ENCODE results near the gene HSPH1.
"Not testable (repeated sequence)": the region's sequence is repeated elsewhere in the genome, so short reads cannot be mapped to it uniquely, and the experiment has no call there.

The HSPH1 gene

DNA sequence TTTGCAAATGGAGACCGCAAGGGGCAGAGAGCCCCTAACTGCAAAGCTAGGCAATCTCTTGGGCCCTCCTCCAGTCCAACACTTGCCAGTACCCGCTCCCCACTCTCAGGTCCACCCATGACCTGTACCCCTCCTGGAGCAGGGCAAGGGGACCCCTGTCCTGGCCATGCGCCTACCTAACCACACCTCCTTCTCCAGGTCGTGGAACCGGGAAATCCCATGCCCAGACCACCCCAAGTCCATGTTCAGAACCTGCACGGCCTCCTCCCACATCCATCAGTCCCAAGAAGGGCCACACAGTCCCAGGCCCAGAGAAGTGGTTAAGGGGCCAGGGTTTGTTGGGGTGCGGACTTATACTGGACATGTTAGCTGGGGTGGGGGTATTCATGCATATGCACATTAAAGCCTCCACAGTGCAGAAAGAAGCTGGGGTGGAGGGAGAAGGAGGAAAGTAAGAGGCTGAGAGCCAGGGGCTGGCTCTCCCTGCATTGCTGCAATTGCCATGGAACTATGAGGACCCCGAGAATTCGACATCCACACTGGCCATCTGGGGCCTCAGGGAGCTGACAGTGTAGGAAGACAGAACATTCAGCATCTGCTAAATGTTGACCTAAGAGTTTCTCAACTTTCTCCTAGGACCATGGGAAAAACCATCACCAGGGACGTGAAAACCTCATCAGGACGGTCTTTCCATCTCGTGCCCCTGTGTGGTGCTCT is 39.0 kb downstream of the HSPH1 start:
- no peak for DNase-seq

DNA sequence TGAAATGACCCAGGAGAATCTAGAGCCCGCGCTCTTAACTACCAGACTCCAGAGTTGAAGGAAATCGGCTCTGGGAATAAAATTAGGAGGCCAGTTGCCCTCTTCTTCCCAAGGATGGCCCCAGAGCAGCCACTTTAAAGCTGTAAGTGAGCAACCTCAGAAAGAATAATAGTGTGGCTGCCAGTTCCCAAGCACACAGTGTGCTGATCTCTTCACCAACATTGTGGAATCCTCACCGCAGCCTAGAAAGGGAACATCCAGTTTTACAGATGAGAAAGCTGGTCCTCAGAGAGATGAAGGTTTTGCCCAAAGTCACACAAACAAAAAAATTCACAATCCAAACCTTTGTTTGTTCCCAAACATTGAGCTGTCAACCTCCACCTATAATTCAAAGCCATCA is 39.6 kb downstream of the HSPH1 start:
- no peak for DNase-seq

DNA sequence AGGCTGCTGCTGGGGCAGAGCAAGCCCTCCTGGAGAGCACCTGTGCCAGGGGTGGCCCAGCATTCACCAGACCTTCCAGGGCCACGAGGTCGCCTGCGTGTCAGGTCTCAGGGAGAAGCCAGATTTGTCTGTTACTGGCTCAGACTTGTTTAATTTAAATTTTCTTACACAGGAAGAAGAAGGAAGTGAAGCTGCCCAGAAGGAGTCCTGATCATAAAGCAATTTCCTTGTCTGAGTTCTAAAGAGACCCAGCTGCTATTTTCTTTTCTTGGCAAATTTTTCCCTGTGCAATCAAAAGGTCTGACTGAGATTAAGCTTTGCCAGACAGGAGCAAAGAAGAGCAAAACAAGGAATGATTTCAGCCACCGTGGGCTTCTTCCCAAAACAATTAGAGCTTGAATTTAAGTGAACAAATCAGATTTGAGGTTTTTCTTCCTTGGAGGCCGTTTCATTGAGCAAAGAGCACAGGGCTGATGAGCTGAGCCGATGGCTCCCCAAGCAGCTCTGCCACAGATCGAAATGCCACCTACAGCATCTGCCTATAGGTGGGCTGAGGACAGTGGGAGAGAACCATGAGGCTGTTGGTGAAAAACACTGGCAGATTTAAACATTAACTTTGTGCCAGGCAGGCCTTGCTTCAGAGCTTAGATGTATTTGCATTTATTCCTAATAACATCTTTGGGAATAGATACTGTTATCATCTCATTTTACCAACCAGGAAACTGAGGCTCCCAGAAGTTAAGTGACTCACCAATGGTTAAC is 40.1 kb downstream of the HSPH1 start:
- no peak for DNase-seq

DNA sequence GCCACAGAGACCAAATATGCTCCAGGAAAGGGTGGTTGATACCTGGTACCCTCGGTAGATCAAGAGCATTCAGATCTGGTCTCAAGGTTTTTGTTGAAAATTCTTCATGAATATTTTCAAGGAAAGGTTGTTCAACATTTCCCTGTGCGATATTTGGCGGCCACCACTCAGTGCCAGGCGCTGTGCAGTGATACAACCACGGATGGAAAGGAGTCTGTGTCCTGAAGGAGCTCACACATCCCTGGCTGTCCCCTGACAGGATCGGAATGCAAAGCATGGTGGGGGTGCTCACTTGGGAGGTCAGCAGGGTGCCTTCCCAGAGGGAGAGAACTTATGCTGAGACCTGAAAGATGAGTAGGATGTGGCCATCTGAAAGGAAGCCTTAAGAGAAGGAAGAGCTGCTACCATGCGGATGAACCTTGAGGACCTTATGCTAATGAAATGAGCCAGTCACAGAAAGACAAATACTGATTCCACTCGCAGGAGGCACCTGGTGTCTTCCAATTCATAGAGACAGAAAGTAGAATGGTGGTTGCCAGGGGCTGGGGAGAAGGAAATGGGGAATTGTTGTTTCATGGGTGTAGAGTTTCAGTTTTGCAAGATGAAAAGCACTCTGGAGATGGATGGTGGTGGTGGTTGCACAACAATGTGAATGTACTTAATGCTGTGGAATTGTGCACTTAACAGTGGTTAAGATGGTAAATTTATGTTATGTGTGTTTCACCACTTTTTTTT is 41.6 kb downstream of the HSPH1 start:
- peak; percentile 87 for DNase-seq

DNA sequence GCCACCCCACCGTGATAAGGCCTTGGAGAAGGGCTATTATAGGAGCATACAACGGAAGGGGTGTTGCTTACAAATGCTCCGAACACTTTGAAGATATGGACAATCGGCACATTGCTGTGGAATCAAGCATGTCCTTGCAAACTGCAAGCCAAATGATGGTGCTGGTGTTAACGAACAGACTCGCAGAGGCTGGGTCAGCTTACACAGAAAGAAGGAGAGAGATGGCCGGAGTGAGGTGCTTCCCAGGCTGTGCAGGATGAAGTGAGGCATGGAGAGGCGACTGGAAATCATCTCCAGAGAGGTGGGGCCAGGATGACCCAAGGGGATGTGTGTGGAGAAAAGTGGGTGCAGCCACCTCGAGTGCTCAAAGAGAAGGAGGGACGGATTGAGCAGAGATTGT is 42.2 kb downstream of the HSPH1 start:
- DNase-seq: no peak

DNA sequence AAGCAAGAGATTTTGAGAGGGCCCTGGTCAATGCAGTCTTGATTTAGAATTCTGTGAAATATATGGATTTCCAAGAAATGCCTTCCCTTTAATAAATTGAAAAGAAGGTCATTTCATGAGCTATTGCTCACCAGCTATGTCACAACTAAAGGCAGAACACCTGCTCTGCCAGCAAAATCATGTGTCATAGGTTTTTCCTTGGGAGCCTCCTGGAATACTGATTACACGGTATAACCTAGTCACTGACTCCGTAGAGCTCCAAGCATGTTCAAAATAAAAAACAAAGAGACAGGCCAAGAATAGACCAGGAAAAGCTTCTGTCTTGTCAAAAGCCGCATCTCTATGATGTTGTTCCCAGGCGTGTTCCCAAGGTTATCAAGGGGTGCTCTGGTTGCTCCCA is 45.5 kb downstream of the HSPH1 start:
- no peak for DNase-seq

DNA sequence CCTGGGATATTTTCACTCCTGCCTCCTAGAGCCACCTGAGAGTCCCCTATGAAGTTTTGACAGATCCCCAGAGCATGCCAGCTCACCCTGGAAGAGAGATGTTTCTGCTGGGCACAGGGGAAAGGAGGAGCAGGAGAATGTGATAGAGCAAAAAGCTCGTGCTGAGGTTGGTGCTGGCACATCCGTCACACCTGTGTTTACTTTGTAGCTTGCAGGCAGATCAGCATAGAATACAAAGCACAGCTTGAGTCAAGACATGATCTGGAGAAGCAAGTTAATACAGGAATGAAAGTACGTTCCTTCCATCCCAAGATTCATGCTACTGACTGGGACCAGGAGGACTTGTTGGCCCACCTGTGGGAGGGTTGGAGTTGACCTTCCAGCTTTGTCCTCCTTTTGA is 46.1 kb downstream of the HSPH1 start:
- DNase-seq: peak; percentile 44

DNA sequence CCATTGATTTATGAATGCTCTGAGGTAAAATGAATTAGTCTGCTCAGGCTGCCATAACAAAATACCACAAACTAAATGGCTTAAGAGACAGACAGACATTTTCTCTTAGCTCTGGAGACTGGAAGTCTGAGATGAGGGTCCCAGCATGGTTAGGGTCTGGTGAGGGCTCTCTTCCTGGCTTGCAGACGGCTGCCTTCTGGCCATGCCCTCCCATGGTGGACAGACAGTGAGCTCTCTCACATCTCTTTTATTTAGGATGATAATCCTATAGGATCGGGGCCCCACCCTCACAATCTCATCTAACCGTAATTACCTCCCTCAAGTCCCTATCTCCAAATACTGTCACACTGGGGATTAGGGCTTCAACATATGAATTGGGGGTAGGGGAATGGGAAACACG is 47.1 kb downstream of the HSPH1 start:
- DNase-seq: no peak

DNA sequence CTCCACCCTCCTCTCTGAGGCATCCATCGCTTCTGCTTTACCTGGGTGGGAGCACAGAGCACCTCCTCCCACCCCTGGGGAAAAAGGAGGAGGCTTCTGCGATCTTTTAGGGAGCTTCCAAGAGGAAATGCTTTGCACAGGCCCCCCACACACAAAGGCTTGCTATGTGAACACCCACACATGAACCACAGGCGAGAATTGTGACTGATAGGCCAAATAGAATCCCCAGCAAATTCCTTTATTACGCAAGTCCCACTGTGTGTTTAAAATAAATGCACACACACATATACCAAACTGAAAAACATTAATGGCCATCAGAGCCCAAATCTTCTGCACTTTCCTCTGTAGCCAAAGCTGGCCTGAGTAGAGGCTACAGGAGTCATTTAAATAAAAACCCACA is 50.6 kb downstream of the HSPH1 start:
- no peak for DNase-seq

DNA sequence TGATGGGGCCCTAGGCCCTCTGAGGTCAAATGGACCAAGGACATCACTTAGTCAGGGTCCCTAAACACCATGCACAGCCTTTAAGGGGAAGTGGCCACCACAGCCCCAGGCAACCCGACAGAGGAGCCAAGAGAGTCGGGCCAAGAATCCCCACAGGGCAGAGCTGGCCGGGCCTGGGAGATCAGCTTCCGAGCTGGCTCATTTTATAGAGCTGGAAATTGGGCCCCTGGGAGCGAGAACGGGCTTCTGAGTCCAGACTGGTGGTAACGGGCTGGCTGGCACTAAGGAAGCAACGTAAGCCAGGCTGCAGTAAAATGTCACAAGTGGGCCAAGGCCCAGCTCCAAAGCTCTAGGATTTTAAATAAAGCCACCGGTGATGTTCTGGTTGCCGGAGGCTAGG is 51.1 kb downstream of the HSPH1 start:
- no peak for DNase-seq

DNA sequence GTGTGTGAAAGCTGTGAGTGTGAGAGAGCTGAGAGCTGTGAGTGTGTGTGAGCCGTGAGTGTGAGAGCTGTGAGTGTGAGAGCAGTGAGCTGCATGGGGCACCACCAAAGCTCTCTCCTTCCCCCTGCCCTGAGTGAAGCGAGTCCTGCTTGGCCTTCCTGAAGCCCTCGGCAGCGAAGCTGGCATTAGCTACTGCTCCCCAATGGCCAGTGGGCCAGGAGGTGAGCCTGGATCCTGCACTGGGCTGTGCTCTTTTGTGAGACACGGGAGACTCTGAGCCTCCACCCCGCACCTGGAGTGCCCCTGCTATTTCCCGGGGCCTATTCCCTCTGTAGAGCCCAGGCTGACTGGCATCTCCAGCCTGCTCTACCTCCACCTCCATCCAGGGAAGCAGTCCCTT is 51.5 kb downstream of the HSPH1 start:
- DNase-seq: no peak

DNA sequence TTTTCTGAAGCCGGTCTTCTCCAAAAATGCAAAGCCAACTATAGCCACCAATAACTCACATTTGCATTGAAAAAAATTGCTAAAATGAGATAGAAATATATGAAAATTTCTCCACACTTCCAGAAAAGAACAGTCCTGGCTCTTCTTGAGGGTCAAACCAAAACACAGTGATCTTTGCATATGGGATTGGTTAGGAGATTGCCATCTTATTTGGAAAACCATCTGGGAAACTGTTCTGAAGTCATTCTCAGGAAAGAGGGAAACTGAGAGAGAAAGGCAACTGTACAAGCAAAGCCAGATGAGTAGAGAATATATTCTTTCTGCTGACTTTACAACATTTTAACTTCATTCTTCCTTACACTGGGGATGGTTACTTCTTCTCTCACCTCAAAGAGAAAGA is 54.6 kb downstream of the HSPH1 start:
- DNase-seq: no peak

DNA sequence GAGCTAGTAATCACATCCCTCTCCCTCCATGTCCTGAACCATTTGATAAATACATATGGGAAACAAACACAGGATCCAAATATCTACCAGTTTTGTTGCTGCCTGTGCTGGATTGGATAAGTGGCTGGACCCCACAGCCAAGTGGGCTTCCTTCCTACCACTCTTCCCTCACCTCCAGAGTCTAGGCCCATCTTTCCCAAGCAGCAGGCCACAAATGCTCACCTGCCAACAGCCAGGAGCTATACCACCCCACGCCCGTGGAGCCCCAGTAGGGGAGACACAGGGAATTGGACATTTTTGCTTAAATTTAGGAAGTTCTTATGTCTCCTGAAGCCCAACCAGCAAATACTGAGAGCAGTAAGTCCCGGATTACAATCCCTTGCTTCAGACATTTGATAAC is 55.8 kb downstream of the HSPH1 start:
- DNase-seq: no peak

DNA sequence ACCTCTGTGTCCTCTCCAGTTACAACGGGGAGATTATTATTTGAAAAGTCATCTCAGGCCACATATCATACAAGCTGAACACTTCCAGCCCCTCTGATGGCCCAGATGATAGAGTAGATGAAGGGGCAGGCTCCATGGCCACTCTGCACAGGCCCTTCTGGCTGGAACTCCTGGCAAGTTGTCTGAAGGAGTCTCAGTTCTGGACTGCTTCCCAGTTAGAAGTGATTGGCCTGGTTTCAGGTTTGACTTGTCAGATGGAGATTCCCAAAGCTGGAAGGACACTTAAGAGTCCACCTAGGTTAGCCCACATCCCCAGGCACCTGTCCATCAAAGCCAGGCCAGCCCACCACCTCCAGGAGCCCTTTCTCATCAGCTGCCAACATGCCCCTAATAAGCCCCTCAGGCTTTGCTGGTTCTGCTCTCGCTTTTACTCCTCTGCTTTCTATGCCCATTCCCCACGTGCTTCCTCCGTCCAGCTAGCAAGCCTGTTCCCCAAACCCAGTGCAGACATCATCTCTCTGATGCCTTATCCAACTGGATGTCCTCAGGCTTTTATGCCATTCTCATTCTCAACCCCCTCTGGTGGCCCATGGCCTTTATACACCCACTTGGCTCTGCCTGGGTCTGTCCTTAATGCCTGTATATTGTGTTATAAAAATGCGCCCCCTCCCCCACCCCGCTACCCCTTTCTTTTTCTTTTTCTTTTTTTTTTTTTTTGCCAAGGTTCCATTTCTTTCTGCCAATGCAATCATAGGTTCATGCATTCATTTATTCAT is 56.5 kb downstream of the HSPH1 start:
- no peak for DNase-seq

DNA sequence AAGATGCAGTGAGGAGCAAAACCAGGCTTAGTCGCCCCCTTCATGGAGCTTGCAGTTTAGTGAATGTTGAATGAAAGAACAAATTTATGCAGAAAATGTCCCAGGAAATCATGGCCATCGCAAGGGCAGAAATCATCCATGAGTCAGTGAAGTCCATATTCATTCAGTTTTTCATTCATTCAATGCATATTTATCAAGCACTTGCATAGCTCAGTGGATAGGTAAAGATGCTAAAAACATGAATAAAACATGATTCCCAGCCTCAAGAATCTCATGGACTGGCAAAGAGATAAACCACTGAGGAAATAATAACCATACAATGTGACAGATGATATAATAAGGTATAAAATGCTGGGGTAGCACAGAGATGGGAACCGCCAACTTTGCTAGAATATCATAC is 58.8 kb downstream of the HSPH1 start:
- no peak for DNase-seq

DNA sequence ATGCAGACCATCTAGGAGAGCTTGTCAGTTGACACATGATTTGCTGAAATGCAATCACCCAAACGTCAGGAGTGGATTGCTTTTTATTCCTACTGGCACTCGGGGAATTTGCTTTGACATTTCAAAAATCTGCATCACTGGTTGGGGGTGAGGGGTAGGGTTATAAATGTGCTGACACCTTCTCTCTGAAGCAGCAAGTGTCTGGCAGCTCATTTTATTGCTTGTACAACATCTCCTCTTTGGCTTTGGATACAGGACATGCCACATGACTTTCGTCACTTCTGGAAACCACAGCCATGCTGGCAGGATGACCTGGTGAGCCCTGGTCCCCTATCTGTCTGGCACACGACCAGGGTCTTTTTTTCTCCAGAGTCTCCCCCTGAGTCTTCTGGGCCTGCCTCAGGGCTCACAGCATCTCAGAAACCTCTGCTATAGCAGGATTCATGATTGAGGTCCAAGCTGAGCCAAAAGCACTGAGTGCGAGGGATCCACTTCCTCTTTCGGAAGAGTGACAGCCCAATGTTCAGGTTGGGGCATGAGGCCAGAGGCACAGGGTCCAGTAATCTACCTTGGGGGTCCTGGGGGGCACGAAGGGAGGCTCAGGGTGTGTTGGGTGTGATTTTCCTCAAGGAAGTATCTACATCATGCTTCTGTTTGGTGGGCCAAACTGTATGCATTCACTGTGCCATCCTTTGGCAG is 60.1 kb downstream of the HSPH1 start:
- no peak for DNase-seq

DNA sequence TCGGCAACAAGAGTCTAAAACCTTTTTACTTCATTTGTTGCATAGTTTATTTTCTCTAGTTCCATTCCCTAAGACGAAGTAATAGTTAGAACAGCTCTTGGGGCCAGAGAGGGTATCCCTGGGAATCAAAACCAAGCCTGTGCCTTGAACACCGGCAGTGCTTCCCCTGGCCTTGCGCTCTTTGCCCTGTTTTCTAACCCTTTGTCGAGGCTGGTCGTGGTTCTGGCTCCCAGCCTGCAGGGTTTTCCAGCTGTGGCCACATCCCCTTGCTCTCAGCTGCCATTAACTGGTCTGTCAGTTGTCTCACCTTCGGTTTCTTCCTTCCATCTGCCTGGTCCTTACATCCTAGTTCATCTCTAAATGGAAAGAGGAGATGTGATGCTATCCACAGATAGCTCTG is 61.0 kb downstream of the HSPH1 start:
- no peak for DNase-seq

DNA sequence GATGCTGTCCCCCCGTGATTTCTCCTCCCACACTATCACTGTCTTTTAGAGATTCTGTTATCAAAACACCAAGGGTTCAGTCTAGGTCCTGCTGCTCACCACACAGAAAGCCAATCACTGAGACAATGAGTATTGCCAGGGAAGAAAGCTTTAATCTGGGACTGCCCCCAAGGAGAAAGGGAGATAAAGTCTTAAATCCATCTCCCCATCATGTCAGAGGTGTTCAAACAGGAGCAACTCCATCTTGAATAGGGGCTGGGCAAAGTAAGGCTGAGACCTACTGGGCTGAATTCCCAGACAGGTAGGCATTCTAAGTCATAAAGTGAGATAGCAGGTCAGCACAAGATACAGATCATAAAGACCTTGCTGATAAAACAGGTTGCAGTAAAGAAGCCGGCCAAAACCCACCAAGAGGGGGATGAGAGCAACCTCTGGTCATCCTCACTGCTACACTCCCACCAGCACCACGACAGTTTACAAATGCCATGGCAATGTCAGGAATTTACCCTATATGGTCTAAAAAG is 63.7 kb downstream of the HSPH1 start:
- not testable (repeated sequence) for DNase-seq

DNA sequence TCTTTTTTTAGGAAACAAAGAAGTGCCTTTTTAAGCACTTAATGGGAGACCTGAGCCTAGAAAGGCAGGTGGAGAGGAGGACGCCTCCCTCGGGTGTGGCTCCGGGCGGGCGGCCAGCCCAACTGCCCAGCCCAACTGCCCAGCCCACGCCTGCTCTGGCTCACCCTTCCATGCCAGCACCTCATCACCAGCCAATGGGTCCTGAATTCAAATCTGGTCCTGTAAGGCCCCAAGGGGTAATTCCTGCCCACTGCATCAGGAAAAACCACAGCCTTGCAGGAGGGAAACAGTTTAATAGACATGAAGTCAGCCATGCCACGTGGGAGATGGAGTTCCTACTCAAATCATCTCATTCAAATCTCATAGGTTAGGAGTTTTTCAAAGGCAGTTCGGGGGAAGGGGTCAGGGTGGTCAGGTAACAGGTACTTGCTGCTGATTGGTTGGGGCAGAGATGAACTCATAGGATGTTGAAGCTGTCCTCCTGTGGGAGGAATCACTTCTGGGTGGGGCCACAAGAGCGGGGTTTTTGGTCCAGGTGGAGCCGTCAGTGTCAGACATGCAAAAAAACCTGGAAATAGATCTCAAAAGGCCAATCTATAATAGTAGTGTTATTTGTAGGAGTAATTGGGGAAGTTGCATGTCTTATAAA is 64.9 kb downstream of the HSPH1 start:
- peak; percentile 64 for DNase-seq

DNA sequence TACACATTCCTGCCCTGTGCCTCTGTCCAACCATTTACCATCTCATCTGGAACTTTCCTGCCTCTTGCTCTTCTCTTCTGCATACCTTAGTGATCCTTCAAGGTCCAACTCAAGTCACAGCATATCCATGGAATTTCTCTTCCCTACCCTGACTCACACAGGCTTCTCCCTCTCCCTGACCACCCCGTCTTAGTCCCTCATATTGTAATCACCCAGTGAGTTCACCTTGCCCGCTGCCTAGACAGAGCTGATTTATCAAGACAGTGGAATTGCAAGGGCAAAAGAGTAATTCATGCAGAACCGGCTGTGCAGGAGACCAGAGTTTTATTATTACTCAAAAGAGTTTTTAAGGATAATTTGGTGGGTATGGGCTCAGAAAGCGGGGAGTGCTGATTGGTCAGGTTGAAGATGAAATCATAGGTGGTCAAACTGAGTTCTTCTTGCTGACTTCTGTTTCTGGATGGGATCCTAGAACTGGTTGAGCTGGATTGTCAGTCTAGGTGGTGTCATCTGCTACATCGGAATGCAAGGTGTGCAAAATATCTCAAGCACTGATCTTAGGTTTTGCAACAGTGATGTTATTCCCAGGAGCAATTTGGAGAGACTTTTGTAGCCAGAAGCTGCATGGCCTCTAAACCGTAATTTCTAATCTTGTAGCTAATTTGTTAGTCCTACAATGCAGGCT is 67.2 kb downstream of the HSPH1 start:
- DNase-seq: no peak
